A673 (cell line): ENCODE data around the gene MDFIC2. TPM values are rescaled to one million over a fixed set of nuclear protein-coding genes. Genes with fewer than 3 reads are reported as not detected.

Experiments used
- BruUV-seq: library from RNA; stranded (reverse); fragments of 400-500 nt; replicated peaks from 2 replicates; lab custom pipeline; 2021; lab: Mats Ljungman, UMichigan
- CTCF ChIA-PET: fragments of 300-600 bp; sonication (Branson Sonifier 250); formaldehyde crosslinking; loops from one replicate; lab custom pipeline; 2022; ENCODE audit warnings: antibody characterized with exemption; lab: Charles Lee
- POLR2A ChIA-PET: fragments of 300-600 bp; sonication (Branson Sonifier 250); formaldehyde crosslinking; loops from one replicate; lab custom pipeline; 2022; ENCODE audit warnings: antibody characterized with exemption; ENCODE audit not compliant: low non-redundant PET; lab: Charles Lee
- DNase-seq: peaks from one replicate; pipeline ENCODE4 v3.0.0-alpha.2; 2015; ENCODE audit warnings: low spot score
- H3K27ac ChIP-seq: fragments of 200-600 bp; sonication (generic); 2 replicates; pipeline ENCODE4 v1.5.1; 2016; ENCODE audit warnings: mixed run types, low read depth, mild to moderate bottlenecking, mixed read lengths, antibody characterized with exemption, low read length; ENCODE audit not compliant: poor library complexity, severe bottlenecking
- H3K27me3 ChIP-seq: fragments of 200-600 bp; sonication (generic); replicated peaks from 2 replicates; pipeline ENCODE4 v1.6.1; 2017; ENCODE audit warnings: mixed run types, low read depth, mild to moderate bottlenecking, mixed read lengths, antibody characterized with exemption, low read length; ENCODE audit not compliant: insufficient read depth, poor library complexity
- H3K36me3 ChIP-seq: fragments of 200-600 bp; sonication (generic); 2 replicates; pipeline ENCODE4 v1.6.1; 2016; ENCODE audit warnings: mixed run types, mild to moderate bottlenecking, mixed read lengths, antibody characterized with exemption, low read length; ENCODE audit not compliant: insufficient read depth, poor library complexity, severe bottlenecking
- H3K4me1 ChIP-seq: fragments of 200-600 bp; sonication (generic); 2 replicates; pipeline ENCODE4 v1.6.1; 2017; ENCODE audit warnings: mixed run types, mild to moderate bottlenecking, mixed read lengths, antibody characterized with exemption, low read length; ENCODE audit not compliant: insufficient read depth, poor library complexity, severe bottlenecking
- H3K4me3 ChIP-seq: fragments of 200-600 bp; sonication (generic); 2 replicates; pipeline ENCODE4 v1.5.1; 2016; ENCODE audit warnings: low read depth, mixed run types, mild to moderate bottlenecking, mixed read lengths, low read length; ENCODE audit not compliant: poor library complexity, severe bottlenecking
- H3K9me3 ChIP-seq: fragments of 200-600 bp; sonication (generic); 2 replicates; pipeline ENCODE4 v1.6.1; 2016; ENCODE audit warnings: mixed run types, low read depth, mild to moderate bottlenecking, mixed read lengths, antibody characterized with exemption, low read length; ENCODE audit not compliant: poor library complexity, severe bottlenecking
- EZH2 ChIP-seq: fragments of 200-600 bp; sonication (generic); IDR thresholded peaks from 2 replicates; pipeline ENCODE4 v1.6.1; 2017; ENCODE audit warnings: borderline replicate concordance, low read depth, mild to moderate bottlenecking, mixed read lengths, antibody characterized with exemption, low read length; ENCODE audit not compliant: poor library complexity, severe bottlenecking
- intact Hi-C: fragments of 100-400 bp; cut with micrococcal nuclease; formaldehyde crosslinking; loops from one replicate; pipeline ENCODE4 v1.10.0; 2022; ENCODE audit not compliant: unreplicated experiment
- total RNA-seq: library from RNA; stranded (reverse); gene quantifications from 2 replicates; pipeline ENCODE4 v1.2.3, GENCODE V29; 2021
- TF ChIP-seq, protein P1 (sequence below): fragments of 300-800, 200-600 bp; sonication (generic); conservative IDR thresholded peaks from 2 replicates; pipeline ENCODE4 v1.5.1; 2017; ENCODE audit warnings: low read depth, mild to moderate bottlenecking, antibody characterized with exemption, low read length, moderate library complexity, mixed read lengths

MDFIC2 gene
- total RNA-seq, 1 experiment from 2014 or later: not detected

DNA sequence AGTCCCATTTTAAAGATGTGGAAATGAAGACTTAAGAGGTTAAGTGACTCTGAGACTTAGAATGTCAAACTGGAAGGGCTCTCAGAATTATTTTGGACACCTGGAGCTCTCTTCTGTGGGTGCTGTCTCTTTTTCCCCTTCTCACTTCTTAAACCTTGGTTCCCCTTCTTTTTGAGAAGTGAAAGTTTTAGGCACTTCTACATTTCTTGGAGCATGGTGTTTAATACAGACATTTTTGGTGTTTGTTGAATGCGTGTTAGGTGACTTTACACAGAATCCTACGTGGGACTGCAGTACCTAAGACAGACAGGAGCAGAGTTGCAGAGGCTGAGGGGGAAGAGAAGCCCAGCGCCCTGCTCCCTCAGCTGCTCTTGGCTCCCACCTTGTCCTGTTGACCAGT, 133.3 kb downstream of the MDFIC2 start:
- no peaks in the 10 kb centered on the region for H3K9me3 ChIP-seq
- intact Hi-C loops: no loop called here
- no peak for DNase-seq
- no peaks in the 10 kb centered on the region for H3K4me1 ChIP-seq
- POLR2A ChIA-PET: no interaction called here
- H3K4me3 ChIP-seq: no peak overlapping the region
- CTCF ChIA-PET: no interaction called here
- no peaks in the 10 kb centered on the region for H3K36me3 ChIP-seq
- no peak for TF ChIP-seq EZH2
- TF ChIP-seq, protein P1, sequence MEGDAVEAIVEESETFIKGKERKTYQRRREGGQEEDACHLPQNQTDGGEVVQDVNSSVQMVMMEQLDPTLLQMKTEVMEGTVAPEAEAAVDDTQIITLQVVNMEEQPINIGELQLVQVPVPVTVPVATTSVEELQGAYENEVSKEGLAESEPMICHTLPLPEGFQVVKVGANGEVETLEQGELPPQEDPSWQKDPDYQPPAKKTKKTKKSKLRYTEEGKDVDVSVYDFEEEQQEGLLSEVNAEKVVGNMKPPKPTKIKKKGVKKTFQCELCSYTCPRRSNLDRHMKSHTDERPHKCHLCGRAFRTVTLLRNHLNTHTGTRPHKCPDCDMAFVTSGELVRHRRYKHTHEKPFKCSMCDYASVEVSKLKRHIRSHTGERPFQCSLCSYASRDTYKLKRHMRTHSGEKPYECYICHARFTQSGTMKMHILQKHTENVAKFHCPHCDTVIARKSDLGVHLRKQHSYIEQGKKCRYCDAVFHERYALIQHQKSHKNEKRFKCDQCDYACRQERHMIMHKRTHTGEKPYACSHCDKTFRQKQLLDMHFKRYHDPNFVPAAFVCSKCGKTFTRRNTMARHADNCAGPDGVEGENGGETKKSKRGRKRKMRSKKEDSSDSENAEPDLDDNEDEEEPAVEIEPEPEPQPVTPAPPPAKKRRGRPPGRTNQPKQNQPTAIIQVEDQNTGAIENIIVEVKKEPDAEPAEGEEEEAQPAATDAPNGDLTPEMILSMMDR: no peak
- H3K27ac ChIP-seq: no peak overlapping the region
- no TSS peak for BruUV-seq
- H3K27me3 ChIP-seq: peaks cover 3% of the 10 kb centered on the region

DNA sequence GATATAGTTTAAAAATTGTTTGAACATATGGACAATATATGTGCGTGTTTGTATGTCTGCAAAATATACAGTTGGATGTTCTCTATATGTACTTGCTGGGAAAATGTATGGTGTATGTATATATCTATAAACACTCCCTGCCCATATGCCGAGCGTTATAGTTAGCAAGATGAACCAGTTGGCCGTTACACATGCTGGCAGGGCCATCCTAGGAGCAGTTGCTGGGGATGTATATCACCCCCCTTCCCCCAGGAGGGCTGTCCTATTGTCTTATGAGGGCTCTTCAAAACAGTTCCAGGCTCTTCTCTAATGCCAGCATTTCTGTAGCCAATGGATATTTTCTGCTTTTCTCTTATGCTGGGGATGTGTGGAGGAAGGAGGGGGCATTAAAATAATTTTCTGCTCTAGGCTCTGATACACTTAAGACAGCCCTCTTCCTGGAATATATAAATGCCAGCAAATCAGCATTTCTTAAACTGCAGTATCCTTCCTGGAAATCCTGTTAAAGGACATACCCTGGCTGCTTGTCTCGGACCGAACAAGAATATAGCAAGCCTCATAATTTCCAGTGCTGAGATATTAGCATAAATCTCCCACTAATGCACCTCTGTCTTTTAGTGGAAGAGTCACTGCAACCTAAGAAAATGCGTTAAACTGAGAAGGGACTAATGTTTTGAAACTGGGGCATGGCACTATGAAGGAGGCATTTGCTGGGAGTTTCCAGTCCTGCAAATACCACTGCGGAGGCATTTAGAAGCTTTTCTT, 134.4 kb downstream of the MDFIC2 start:
- intact Hi-C loops: no loop called here
- POLR2A ChIA-PET: no interaction called here
- Histone ChIP-seq H3K4me3 (no peak overlapping the region), H3K27me3 (peaks cover 4% of the 10 kb centered on the region), H3K4me1 (no peaks in the 10 kb centered on the region), H3K36me3 (no peaks in the 10 kb centered on the region), H3K9me3 (no peaks in the 10 kb centered on the region), H3K27ac (no peak overlapping the region)
- CTCF ChIA-PET: no interaction called here
- no TSS peak for BruUV-seq
- no peak for DNase-seq
- TF ChIP-seq, protein P1: no peak
- no peak for TF ChIP-seq EZH2

DNA sequence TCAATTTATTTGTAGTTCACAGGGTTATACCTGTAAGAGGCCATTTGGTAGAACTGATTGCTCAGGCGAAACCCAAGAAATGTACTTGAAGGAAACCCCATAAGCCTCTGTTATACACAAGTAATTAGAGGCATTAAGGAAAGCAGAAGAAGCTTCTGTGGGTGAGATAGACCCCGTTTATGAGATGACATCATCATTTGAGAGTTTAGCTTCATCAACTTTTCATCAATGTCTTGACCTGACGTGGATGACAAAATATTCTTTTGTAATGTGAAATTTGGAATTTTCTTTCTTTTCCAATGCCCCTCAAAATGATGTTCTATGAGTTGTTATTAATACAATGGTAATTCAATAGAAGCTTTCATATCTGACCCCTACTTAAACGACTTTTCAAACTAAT, 136.2 kb downstream of the MDFIC2 start:
- no peak for DNase-seq
- Histone ChIP-seq H3K27ac (no peak overlapping the region), H3K36me3 (no peaks in the 10 kb centered on the region), H3K4me3 (no peak overlapping the region), H3K4me1 (no peaks in the 10 kb centered on the region), H3K27me3 (peaks cover 4% of the 10 kb centered on the region), H3K9me3 (no peaks in the 10 kb centered on the region)
- intact Hi-C loops: no loop called here
- TF ChIP-seq EZH2: no peak
- CTCF ChIA-PET: no interaction called here
- BruUV-seq: no TSS peak
- POLR2A ChIA-PET: no interaction called here

DNA sequence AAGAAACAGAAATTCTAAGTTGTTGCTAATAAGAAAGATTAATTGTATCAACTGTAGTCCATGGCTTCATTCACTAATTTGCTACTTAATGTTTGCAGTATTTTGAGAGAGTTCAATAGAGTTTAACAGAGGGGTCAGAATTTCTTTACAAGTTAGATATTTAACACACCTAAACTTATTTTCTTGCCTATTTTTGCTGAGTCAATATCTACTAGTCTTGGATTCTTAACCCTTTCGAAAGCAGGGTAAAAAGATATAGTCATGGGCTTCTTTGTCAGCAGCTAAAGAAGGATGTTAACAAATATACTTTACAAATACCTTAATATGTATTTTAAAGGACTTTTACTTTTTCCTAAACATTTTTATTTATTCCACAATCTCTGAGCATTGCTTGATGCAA, 155.6 kb downstream of the MDFIC2 start:
- H3K27me3 ChIP-seq: no peaks in the 10 kb centered on the region
- no peaks in the 10 kb centered on the region for H3K36me3 ChIP-seq
- TF ChIP-seq, protein P1: no peak
- no peak for TF ChIP-seq EZH2
- BruUV-seq: no TSS peak
- no peak overlapping the region for H3K27ac ChIP-seq
- POLR2A ChIA-PET: no interaction called here
- no peaks in the 10 kb centered on the region for H3K9me3 ChIP-seq
- no peak for DNase-seq
- no peak overlapping the region for H3K4me3 ChIP-seq
- CTCF ChIA-PET: no interaction called here
- intact Hi-C loops: no loop called here
- H3K4me1 ChIP-seq: no peaks in the 10 kb centered on the region
